WI38 (cell line): ENCODE data around the gene TRIM24.

Source experiments
- H3K4me3 ChIP-seq: 2 replicates; pipeline ENCODE4 v1.5.1; 2011; ENCODE audit warnings: low read depth, mild to moderate bottlenecking, control low read depth, low read length
- TF ChIP-seq, protein P1 (sequence below): IDR thresholded peaks from 2 replicates; pipeline ENCODE4 v1.5.1; 2012; ENCODE audit warnings: low read depth, mild to moderate bottlenecking, control low read depth, low read length

The TRIM24 gene

DNA sequence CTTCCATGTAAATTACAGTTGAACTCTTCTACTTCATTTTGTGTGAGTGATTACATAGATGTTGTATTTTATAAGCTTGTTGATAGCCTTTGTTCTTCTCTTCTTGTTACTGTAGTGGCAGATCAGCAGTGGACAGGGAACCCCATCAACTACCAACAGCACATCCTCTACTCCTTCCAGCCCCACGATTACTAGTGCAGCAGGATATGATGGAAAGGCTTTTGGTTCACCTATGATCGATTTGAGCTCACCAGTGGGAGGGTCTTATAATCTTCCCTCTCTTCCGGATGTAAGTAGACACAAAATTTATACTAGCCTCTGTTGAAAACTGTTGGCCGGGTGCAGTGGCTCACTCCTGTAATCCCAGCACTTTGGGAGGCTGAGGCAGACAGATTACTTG is 110.7 kb downstream of the TRIM24 start:
- TF ChIP-seq, protein P1, sequence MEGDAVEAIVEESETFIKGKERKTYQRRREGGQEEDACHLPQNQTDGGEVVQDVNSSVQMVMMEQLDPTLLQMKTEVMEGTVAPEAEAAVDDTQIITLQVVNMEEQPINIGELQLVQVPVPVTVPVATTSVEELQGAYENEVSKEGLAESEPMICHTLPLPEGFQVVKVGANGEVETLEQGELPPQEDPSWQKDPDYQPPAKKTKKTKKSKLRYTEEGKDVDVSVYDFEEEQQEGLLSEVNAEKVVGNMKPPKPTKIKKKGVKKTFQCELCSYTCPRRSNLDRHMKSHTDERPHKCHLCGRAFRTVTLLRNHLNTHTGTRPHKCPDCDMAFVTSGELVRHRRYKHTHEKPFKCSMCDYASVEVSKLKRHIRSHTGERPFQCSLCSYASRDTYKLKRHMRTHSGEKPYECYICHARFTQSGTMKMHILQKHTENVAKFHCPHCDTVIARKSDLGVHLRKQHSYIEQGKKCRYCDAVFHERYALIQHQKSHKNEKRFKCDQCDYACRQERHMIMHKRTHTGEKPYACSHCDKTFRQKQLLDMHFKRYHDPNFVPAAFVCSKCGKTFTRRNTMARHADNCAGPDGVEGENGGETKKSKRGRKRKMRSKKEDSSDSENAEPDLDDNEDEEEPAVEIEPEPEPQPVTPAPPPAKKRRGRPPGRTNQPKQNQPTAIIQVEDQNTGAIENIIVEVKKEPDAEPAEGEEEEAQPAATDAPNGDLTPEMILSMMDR, result no peak
- H3K4me3 ChIP-seq, result no peak overlapping the region

DNA sequence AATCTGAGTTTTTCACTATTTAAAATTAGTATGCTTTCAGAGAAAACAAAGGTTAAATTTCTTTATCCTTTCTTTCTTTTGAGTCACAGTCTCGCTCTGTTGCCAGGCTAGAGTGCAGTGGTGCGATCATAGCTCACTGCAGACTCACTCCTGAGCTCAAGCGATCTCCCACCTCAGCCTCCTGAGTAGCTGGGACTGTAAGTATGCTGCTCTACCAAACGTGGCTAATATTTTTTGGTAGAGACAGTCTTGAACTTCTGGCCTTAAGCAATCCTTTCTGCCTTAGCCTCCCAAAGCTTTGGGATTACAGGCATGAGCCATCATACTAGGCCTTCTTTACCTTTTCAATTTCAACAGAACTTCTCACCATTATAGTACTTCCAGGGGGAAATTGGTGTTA is 113.7 kb downstream of the TRIM24 start:
- H3K4me3 ChIP-seq, result no peak overlapping the region
- TF ChIP-seq, protein P1, result no peak

DNA sequence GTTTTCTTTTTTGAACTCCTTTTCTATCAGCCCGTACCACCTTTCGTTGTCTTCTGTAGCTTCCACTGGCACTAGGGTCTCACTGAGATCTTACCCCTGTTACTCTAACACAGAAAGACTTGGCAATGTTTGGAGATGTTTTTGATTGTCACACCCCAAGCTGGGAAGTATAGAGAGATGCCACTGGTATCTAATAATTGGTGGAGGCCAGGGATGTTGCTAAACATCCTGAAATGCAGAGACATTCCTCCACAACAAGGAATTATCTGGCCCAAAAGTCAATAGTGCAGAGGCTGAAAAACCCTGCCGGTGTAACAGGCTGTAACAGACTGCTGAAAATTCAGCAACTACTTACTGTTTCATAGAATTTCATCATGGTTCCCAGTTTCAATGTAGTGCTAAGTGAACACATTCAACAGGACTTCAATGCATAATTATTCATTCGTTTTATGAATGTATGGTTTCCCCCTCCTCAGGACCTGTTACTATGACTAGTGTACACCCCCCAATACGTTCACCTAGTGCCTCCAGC is 115.9 kb downstream of the TRIM24 start:
- no peak overlapping the region for H3K4me3 ChIP-seq
- TF ChIP-seq, protein P1, result no peak

DNA sequence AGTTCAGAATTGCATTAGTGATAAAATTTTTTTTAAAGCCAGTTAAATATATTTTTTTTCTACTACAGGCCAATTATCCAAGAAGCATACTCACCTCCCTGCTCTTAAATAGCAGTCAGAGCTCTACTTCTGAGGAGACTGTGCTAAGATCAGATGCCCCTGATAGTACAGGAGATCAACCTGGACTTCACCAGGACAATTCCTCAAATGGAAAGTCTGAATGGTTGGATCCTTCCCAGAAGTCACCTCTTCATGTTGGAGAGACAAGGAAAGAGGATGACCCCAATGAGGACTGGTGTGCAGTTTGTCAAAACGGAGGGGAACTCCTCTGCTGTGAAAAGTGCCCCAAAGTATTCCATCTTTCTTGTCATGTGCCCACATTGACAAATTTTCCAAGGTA is 119.1 kb downstream of the TRIM24 start:
- TF ChIP-seq, protein P1, result no peak
- no peak overlapping the region for H3K4me3 ChIP-seq

DNA sequence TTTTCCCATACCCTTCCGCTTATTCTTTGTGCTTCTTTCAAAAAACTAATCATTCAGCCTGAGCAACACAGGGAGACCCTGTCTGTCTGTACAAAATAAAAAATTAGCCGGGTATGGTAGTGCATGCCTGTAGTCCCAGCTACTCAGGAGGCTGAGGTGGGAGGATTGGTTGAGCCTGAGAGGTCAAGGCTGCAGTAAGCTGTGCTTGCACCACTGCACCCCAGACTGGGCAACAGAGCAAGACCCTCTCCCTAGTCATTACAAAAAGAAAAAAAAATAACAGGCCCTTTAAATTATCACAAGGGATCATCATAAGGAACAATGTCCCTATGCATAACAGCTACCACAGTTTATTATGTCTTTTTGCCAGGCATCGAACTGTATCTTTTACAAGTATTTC is 119.6 kb downstream of the TRIM24 start:
- TF ChIP-seq, protein P1, result no peak
- H3K4me3 ChIP-seq, result no peak overlapping the region

DNA sequence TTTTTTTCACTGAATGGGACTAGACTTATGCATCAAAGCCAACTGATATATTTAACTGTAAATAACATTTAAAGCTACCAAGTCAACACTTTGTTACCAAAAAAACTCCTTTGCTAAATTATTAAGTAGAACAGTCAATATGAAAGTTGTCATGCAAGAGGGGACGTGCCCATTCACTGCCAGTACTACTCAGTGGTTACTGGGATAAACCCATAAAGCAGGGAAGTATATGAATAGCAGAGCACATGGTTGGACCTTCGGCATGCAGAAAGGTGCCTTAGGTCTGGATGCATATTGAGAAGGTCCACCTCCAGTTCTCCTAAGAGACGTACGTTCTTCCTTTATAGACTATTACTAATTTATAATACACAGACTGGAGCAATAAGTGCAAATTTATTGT is 121.0 kb downstream of the TRIM24 start:
- TF ChIP-seq, protein P1, result no peak
- no peak overlapping the region for H3K4me3 ChIP-seq

DNA sequence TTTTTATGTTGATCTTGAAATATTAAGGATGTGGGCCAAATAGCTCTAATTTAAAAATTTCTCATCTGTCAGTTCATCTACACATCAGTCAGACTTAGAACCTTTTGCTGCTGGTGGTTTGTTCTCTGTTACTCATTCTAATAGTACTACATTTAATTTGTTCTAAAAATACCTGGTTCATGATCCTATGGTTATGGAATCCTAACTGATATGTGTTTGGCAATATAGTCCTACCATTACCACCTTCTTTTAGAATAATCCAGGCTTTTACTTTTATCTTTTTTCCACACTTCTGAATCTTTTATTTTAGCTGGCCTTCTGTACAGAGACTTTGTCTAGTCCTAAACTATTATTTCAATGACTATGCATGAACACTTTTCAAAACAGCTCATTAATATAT is 124.2 kb downstream of the TRIM24 start:
- TF ChIP-seq, protein P1, result no peak
- no peak overlapping the region for H3K4me3 ChIP-seq
